Dermis microvascular lymphatic vessel endothelial cell (primary cell): ENCODE data around the gene ADAMTS6. TPM values are rescaled to one million over a fixed set of nuclear protein-coding genes. Genes with fewer than 3 reads are reported as not detected.
"Not testable (repeated sequence)": the region's sequence is repeated elsewhere in the genome, so short reads cannot be mapped to it uniquely, and the experiment has no call there.

ENCODE experiments used
- DNase-seq, 2 donors: peaks; one replicate each; pipeline versions ENCODE4 v3.0.0 to v3.0.0-alpha.2; 2010; ENCODE audit warnings: low read depth in 2 of 2
- total RNA-seq: library from RNA; depleted of rRNA; stranded (reverse); fragments of >200 nt; gene quantifications from 2 replicates; pipeline ENCODE4 v1.2.1, GENCODE V29; 2014

ADAMTS6 gene
- total RNA-seq, 1 donor from 2014 or later: 40.7 TPM

GRCh38 chr5:65382582-65382981, 99.1 kb downstream of the ADAMTS6 start:
- peak in 1 of 2 donors; percentile 4 for DNase-seq

- DNase-seq: not testable (repeated sequence)
Measured at GRCh38 chr5:65370505-65370904, 111.2 kb downstream of the ADAMTS6 start.

- DNase-seq: no peak
Measured at GRCh38 chr5:65366655-65367054, 115.1 kb downstream of the ADAMTS6 start.

- no peak for DNase-seq
Measured at GRCh38 chr5:65364907-65365306, 116.8 kb downstream of the ADAMTS6 start.

DNA sequence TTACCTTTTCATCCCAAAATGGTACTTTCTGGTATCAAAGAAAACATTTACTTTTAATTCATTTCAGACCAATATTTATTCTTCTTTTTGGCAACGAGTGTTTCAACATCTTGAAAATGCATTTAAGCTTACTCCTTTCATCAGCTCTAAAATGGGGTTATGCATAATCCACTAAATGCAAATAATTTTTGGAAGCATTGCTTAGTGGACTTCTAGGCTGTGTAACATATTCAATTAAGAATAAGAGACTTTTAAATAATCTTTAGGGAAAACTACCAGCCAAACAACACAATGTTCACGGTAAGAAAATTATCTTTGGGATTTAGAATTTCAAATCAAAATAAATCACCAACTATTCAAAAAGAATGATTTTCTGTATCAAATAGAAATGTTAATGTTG, 118.2 kb downstream of the ADAMTS6 start:
- no peak for DNase-seq

DNA sequence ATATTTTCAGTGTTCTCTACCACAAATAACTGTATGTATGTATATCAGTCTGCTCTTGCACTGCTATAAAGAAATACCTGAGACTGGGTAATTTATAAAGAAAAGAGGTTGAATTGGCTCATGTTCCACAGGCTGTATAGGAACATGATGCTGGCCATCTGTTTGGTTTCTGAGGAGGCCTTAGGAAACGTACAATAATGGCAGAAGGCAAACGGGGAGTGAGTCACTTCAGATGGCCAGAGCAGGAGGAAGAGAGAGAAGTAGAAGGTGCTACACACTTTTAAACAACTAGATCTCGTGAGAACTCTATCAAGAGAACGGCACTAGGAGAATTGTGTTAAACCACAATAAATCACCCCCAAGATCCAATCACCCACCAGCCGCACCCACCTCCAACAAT, 121.7 kb downstream of the ADAMTS6 start:
- DNase-seq: peak in 1 of 2 donors; percentile 69

GRCh38 chr5:65359569-65359968, 122.2 kb downstream of the ADAMTS6 start:
- peak; percentile 9 to 67 for DNase-seq

- no peak for DNase-seq
Measured at GRCh38 chr5:65356274-65356673, 125.4 kb downstream of the ADAMTS6 start.

- no peak for DNase-seq
Measured at GRCh38 chr5:65355301-65355700, 126.4 kb downstream of the ADAMTS6 start.

GRCh38 chr5:65341835-65342234, 139.9 kb downstream of the ADAMTS6 start:
- no peak for DNase-seq

GRCh38 chr5:65338606-65339151, 143.0 kb downstream of the ADAMTS6 start:
- no peak for DNase-seq

DNA sequence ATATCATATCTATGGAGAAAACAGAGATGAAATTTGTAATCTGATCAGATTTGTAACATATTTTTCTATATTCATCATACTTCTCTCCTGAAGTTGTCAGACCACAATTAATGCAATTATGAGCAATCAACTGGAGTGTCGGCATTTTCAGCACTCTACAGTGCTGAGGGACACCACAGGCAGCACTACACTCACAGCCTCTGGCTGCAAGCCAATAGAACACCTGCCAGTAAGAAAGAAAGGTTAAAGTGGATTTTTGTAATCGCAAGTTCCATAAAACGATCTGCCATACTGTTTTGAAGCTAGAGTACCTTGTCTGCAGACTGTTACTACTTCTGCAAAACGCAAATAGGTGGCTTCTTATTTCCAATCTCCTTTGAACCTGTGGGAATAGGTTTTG, 147.6 kb downstream of the ADAMTS6 start:
- DNase-seq: peak; percentile 6 to 9

GRCh38 chr5:65332591-65332990, 149.1 kb downstream of the ADAMTS6 start:
- DNase-seq: no peak

GRCh38 chr5:65329266-65329665, 152.5 kb downstream of the ADAMTS6 start:
- peak; percentile 14 to 66 for DNase-seq

- DNase-seq: peak; percentile 15 to 41
Measured at GRCh38 chr5:65327582-65327981, 154.1 kb downstream of the ADAMTS6 start.

- DNase-seq: no peak
Measured at GRCh38 chr5:65326922-65327321, 154.8 kb downstream of the ADAMTS6 start.

DNA sequence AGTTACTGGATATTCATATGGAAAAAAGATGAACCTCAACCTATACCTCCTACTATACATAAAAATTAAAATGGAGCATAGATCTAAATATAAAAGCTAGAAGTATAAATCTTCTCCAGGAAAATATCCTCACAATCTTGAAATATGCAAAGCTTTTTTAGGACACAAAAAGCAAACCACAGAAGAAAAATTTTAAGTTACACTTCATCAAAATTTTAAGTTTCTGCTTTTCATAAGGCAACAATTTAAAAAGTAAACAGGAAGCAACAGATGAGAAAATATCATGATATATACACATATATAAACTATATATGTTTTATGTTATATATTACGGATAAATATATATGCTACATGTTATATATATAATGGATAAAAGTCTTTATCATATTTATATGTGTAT, 157.5 kb downstream of the ADAMTS6 start:
- DNase-seq: no peak

- not testable (repeated sequence) for DNase-seq
Measured at GRCh38 chr5:65320704-65321103, 161.0 kb downstream of the ADAMTS6 start.

GRCh38 chr5:65320250-65320649, 161.5 kb downstream of the ADAMTS6 start:
- no peak for DNase-seq

DNA sequence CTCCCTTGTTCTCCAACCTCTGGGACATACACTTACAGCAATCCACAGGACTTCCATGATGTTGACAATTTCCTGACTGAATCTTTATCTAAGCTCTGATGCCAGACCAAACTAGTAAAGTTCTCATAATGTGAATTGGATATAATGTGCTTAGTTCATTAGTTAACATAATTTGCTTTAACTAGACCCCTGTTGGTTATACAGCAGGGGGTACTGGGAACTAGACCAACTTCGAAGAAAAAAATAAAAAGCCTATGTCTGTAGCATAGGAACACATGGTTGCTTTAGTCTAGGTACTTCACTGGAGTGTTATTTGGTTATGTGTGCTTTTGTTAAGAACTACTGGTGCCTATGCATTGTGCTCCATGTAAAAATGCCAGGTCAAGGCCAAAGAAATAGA, 173.8 kb downstream of the ADAMTS6 start:
- DNase-seq: no peak

- no peak for DNase-seq
Measured at GRCh38 chr5:65307088-65307487, 174.6 kb downstream of the ADAMTS6 start.

GRCh38 chr5:65305913-65306312, 175.8 kb downstream of the ADAMTS6 start:
- no peak for DNase-seq

- no peak for DNase-seq
Measured at GRCh38 chr5:65299861-65300260, 181.9 kb downstream of the ADAMTS6 start.

- no peak for DNase-seq
Measured at GRCh38 chr5:65296067-65296466, 185.7 kb downstream of the ADAMTS6 start.
